Measurements from ENCODE around the gene RBMS3. TPM values are rescaled to one million over a fixed set of nuclear protein-coding genes. Genes with fewer than 3 reads are reported as not detected.

Gene RBMS3
- total and polyA plus RNA-seq, 2 experiments from 2014 or later: 3.2 to 7.4 TPM

- Histone ChIP-seq H2AFZ (no peak overlapping the region), H4K20me1 (replicated peaks; ENCODE audit: insufficient read depth) (no peaks in the 10 kb centered on the region), H3K36me3 (ENCODE audit: insufficient read depth) (no peaks in the 10 kb centered on the region), H3K4me3 (no peak overlapping the region), H3K9me2 (ENCODE audit: insufficient read depth) (0 out of 2 replicates have a peak, but pooled peaks cover 3% of the 10 kb centered on the region), H3K27ac (ENCODE audit: low read depth) (no peak overlapping the region), H3K4me1 (ENCODE audit: insufficient read depth) (no peaks in the 10 kb centered on the region), H3K79me2 (replicated peaks; ENCODE audit: insufficient read depth) (no peaks in the 10 kb centered on the region), H3K27me3 (ENCODE audit: insufficient read depth) (no peaks in the 10 kb centered on the region), H3F3A (replicated peaks; ENCODE audit: low read depth) (no peaks in the 10 kb centered on the region), H3K4me2 (no peak overlapping the region)
- Mint-ChIP-seq H3K27ac (no peak overlapping the region), H3K4me1 (peaks cover 3% of the 10 kb centered on the region; the same call in 2 of the 3 replicates), H3K36me3 (ENCODE audit: low read depth) (no peaks in the 10 kb centered on the region), H3K27me3 (ENCODE audit: insufficient read depth, low read depth, poor library complexity) (peaks cover 1% of the 10 kb centered on the region), H3K4me3 (no peak overlapping the region), H3K9me3 (no peaks in the 10 kb centered on the region)
- ATAC-seq (no peak), DNase-seq (ENCODE audit: low spot score) (no peak)
- no peak for TF ChIP-seq EZH2phosphoT487 (IDR thresholded peaks at IDR 0.05; ENCODE audit: unreplicated experiment)
- TF ChIP-seq REST (IDR thresholded peaks at IDR 0.05; ENCODE audit: unreplicated experiment): no peak
- no peak for TF ChIP-seq ZNF114 (CRISPR knock-in tag; IDR thresholded peaks at IDR 0.05)
- no peak for TF ChIP-seq ZNF331 (CRISPR knock-in tag; IDR thresholded peaks at IDR 0.05; ENCODE audit: low read depth)
- no peak for TF ChIP-seq POLR2AphosphoS5 (IDR thresholded peaks at IDR 0.05; ENCODE audit: low read depth)
- TF ChIP-seq ZNF462 (CRISPR knock-in tag; IDR thresholded peaks at IDR 0.05): no peak
- TF ChIP-seq STAT1 (IDR thresholded peaks at IDR 0.05; ENCODE audit: unreplicated experiment): no peak
Measured at GRCh38 chr3:29686889-29687592, 406.2 kb downstream of the RBMS3 start.
